ENCODE measurements around the gene MFAP5. TPM values are rescaled to one million over a fixed set of nuclear protein-coding genes. Genes with fewer than 3 reads are reported as not detected.

MFAP5 gene, protein sequence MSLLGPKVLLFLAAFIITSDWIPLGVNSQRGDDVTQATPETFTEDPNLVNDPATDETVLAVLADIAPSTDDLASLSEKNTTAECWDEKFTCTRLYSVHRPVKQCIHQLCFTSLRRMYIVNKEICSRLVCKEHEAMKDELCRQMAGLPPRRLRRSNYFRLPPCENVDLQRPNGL
- total RNA-seq: 10 to 100 TPM in 1 of 2 donors, 1 to 10 TPM in 1; 4.6 to 12.1 TPM

DNA sequence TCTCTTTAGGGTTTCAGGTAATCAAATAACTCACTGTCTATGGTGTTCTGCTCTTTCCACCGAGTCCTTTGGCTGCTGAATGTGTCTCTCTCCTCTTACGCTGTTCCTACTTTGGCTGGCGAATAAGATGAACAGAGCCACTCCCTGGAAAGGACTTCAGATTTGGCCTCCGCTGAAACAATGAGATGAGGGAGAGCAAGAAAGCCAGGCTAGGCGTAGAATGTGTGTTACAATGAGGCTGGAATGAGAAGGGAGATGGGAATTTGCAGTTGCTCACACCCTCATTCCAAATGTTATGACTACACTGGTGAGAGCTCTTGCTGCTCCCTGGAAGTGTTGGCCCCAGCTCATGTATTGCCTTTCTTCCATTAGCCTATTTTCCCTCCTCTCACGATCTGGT, at the start of gene MFAP5:
Gene MFAP5, minus strand, starts transcription at position 234 of the 400 bp plus-strand sequence. CDS start 722 bp downstream, outside the sequence.
- Histone ChIP-seq H3K9ac (ENCODE audit: low read depth in 2 of 2, low read length in 2 of 2) (no peak within 1 kb of the TSS), H3K4me3 (no peak within 1 kb of the TSS), H3K4me1 (no peaks in the 10 kb centered on the region), H3K27ac (no peak within 1 kb of the TSS), H3K27me3 (no peaks in the 10 kb centered on the region), H3K9me3 (no peaks in the 10 kb centered on the region), H3K36me3 (no peaks in the 10 kb centered on the region)
- DNase-seq: no peak
- TF ChIP-seq, protein P1, sequence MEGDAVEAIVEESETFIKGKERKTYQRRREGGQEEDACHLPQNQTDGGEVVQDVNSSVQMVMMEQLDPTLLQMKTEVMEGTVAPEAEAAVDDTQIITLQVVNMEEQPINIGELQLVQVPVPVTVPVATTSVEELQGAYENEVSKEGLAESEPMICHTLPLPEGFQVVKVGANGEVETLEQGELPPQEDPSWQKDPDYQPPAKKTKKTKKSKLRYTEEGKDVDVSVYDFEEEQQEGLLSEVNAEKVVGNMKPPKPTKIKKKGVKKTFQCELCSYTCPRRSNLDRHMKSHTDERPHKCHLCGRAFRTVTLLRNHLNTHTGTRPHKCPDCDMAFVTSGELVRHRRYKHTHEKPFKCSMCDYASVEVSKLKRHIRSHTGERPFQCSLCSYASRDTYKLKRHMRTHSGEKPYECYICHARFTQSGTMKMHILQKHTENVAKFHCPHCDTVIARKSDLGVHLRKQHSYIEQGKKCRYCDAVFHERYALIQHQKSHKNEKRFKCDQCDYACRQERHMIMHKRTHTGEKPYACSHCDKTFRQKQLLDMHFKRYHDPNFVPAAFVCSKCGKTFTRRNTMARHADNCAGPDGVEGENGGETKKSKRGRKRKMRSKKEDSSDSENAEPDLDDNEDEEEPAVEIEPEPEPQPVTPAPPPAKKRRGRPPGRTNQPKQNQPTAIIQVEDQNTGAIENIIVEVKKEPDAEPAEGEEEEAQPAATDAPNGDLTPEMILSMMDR (IDR thresholded peaks at IDR 0.05): no peak
- intact Hi-C loops (cut with DNase I): no loop called here

DNA sequence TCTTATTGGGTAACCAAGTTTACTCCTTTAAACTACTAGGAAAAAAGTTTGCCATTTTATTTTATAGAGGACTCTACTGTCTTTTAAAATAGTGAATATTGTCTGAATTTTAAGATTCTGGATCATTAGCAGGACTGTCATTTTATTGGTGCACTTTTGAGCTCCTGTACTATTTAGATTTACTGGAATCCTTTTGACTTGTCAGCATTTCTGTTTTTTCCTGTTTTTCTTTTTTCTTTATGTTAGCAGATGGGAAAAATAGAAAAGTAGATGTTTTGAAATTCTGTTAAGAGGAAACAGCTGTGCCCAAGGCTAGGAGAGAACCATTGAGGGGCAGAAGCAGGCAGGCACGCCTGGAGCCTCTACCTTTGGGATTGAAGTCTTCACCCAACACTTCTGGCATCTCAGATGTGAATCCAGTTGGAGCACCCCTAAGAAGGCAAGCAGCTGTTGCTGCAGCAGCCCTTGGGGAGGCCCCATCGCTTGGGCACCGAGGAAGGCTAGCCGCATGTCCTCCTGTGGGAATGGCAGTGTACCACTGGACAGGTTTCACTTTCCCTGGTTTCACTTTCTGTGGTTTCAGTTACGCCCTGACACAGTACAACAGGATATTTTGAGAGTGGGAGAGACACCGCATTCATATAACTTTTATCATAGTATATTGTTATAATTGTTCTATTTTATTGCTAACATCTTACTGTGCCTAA, 46.7 kb upstream of the MFAP5 start:
- DNase-seq: peak; percentile 31
- H3K27me3 ChIP-seq: no peaks in the 10 kb centered on the region
- H3K27ac ChIP-seq: no peak overlapping the region
- no peak overlapping the region for H3K9ac ChIP-seq (ENCODE audit: low read depth in 2 of 2, low read length in 2 of 2)
- intact Hi-C loops (cut with DNase I): no loop called here
- H3K9me3 ChIP-seq: no peaks in the 10 kb centered on the region
- peaks cover 5% of the 10 kb centered on the region for H3K4me1 ChIP-seq
- peak overlapping the region; percentile 19 for H3K4me3 ChIP-seq
- H3K36me3 ChIP-seq: no peaks in the 10 kb centered on the region
- TF ChIP-seq, protein P1 (IDR thresholded peaks at IDR 0.05): no peak

DNA sequence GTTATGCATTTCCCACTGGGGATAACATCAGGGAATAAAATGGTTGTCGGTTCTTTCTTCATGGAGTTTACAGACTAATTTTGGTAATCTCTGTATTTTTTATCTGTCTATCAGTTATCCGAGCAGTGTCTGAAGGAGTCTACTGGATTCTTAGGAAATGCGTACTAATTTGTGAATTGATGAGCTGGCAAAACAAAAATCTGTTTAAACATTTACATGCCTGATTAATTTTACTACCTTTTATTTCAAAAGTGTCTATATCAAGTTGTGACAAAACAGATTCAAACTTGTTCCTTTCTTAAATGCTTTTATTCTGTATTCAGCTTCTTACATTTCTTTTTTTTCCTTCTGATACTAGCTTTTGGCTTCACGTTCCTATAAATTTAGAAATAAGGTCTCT, 39.5 kb upstream of the MFAP5 start:
- no peaks in the 10 kb centered on the region for H3K27me3 ChIP-seq
- H3K4me3 ChIP-seq: no peak overlapping the region
- DNase-seq: no peak
- no peak overlapping the region for H3K27ac ChIP-seq
- H3K4me1 ChIP-seq: no peaks in the 10 kb centered on the region
- intact Hi-C loops (cut with DNase I): no loop called here
- no peaks in the 10 kb centered on the region for H3K9me3 ChIP-seq
- TF ChIP-seq, protein P1 (IDR thresholded peaks at IDR 0.05): no peak
- H3K36me3 ChIP-seq: no peaks in the 10 kb centered on the region
- H3K9ac ChIP-seq (ENCODE audit: low read depth in 2 of 2, low read length in 2 of 2): no peak overlapping the region

DNA sequence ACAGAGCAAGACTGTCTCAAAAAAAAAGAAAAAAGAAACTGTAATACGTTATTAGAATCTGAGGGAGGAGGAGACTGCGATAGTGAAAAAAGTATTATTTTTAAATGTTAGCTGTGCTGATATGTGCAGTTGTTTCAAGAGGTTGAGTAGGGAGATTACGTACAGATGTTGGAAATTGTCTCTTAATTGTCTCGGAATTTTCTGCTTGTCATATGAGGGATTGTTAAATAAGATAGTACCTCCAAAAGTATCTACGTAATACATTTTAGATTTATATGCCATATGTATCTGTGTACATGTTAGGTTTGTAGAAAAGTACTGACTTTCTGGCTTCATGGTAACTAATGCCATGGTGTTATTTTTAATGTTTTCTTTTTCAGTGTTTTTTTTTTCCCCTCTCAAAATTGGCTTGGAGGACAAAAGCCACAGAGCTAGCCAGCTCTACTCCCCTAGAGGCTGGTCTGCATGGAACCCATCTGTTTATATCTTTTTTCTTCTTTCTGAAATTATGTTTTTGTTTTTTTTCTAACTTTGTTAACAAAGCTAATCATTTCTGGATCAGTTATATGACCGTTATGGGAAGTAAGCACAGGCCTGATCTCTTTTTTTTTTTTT, 38.5 kb upstream of the MFAP5 start:
- no peaks in the 10 kb centered on the region for H3K9me3 ChIP-seq
- no peak for DNase-seq
- H3K36me3 ChIP-seq: no peaks in the 10 kb centered on the region
- TF ChIP-seq, protein P1 (IDR thresholded peaks at IDR 0.05): no peak
- no peak overlapping the region for H3K9ac ChIP-seq (ENCODE audit: low read depth in 2 of 2, low read length in 2 of 2)
- no peak overlapping the region for H3K4me3 ChIP-seq
- no peaks in the 10 kb centered on the region for H3K4me1 ChIP-seq
- intact Hi-C loops (cut with DNase I): no loop called here
- no peaks in the 10 kb centered on the region for H3K27me3 ChIP-seq
- no peak overlapping the region for H3K27ac ChIP-seq

DNA sequence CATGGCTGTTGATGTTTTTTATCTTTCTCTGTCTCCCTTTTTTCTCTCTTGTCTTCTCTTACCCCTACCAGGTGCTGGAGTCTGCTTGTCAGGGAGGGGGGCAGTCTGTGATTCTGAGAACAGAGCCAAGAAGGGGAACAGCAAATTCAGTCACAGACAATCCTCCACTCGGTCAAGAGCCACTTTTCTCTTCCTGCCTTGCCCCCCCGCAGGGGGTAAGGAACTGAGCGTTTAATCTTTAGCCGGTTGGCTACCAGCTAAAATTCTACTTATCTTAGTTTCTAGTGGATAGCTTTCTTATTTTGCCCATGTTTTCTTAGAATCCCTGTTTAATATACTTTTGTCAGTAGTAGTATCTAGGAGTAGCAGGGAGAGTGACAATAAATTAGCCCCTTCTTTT, 37.1 kb upstream of the MFAP5 start:
- no peak overlapping the region for H3K9ac ChIP-seq (ENCODE audit: low read depth in 2 of 2, low read length in 2 of 2)
- H3K4me3 ChIP-seq: no peak overlapping the region
- TF ChIP-seq, protein P1 (IDR thresholded peaks at IDR 0.05): no peak
- no peaks in the 10 kb centered on the region for H3K27me3 ChIP-seq
- no peaks in the 10 kb centered on the region for H3K36me3 ChIP-seq
- intact Hi-C loops (cut with DNase I): no loop called here
- DNase-seq: no peak
- H3K4me1 ChIP-seq: no peaks in the 10 kb centered on the region
- H3K9me3 ChIP-seq: no peaks in the 10 kb centered on the region
- no peak overlapping the region for H3K27ac ChIP-seq
